Fibroblast of mammary gland (primary cell): ENCODE data around the gene STAMBPL1.
A peak's percentile ranks its signal among the peaks of the same experiment; 100 is the strongest.

Experiments
- DNase-seq: peaks from one replicate; pipeline ENCODE4 v3.0.0-alpha.2; 2010; ENCODE audit warnings: low read depth
- H3K4me3 ChIP-seq: 2 replicates; pipeline ENCODE4 v1.5.1; 2011; ENCODE audit warnings: low read depth, mild to moderate bottlenecking, low read length, moderate library complexity; ENCODE audit not compliant: control insufficient read depth
- TF ChIP-seq, protein P1 (sequence below): conservative IDR thresholded peaks from 2 replicates; pipeline ENCODE4 v1.5.1; 2011; ENCODE audit warnings: low read depth, low read length, inconsistent platforms; ENCODE audit not compliant: control insufficient read depth, insufficient read depth

Gene STAMBPL1

DNA sequence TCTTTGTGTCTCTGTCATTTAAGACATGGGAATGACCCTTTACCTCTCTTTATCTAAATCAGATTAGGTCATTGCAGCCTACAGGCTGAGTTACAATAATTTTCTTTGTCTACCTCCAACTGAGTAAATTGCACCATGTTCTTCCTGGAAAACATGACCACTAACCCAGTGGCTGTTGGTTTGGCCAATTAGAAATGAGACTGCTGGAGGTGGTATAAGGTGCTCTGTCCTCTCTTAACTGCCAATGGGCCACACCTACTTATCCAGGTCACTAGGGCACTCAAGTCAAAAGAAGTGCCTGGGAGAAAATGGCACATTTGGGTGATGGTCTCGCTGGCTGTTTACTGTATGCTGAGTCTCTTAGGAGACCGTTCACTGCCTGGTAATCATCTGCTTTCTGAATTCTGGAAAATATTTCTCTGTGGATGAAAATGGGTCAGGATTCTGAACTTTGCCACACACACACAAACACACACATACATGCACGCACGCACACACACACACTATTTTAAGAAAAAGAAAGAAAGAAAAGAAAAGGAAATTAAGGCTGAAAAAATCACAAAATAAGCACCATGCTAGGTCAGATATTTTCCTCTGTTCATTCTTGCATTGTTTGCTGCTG, 16.4 kb downstream of the STAMBPL1 start:
- no peak overlapping the region for H3K4me3 ChIP-seq
- TF ChIP-seq, protein P1, sequence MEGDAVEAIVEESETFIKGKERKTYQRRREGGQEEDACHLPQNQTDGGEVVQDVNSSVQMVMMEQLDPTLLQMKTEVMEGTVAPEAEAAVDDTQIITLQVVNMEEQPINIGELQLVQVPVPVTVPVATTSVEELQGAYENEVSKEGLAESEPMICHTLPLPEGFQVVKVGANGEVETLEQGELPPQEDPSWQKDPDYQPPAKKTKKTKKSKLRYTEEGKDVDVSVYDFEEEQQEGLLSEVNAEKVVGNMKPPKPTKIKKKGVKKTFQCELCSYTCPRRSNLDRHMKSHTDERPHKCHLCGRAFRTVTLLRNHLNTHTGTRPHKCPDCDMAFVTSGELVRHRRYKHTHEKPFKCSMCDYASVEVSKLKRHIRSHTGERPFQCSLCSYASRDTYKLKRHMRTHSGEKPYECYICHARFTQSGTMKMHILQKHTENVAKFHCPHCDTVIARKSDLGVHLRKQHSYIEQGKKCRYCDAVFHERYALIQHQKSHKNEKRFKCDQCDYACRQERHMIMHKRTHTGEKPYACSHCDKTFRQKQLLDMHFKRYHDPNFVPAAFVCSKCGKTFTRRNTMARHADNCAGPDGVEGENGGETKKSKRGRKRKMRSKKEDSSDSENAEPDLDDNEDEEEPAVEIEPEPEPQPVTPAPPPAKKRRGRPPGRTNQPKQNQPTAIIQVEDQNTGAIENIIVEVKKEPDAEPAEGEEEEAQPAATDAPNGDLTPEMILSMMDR: no peak
- peak; percentile 18 for DNase-seq

DNA sequence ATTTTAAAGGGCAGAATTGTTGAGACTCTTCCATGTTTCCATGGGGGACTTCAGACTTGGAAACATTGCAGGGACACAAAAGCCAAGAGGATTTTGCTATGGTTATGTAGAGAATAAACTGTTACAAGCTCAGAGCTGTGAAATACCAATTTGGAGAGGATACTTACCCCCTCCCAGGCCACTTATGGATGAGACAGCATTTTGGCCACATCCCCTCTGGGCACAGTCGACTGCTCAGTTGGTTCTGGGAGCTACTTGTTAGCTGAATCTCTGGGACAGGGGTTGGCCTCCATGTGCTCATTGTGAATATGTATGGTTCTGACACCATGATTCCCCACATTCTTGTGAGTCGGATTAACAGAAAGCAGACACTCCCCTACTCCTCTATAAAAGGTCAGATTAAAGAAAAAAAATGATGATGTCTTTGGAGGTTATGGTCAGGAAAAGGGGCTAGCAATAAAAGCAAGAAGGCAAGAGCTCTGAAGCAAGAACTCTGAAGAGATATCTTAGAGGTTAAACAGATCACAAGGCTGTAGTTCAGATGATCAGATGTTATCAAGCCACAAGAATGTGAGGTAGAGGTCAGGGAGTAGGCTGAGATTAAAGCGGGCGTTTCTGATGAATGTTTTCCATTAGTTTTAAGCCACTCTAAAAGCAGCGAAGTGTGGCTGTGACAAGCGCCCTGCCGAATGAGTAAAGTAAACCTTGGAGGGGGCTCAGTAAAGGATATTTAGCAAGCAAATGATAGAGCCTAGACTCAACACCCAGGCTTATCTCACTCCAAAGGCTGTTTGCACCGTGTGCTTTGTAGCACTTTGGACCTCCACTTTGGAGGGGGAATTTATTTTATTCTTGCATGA, 17.2 kb downstream of the STAMBPL1 start:
- peak; percentile 55 for DNase-seq
- no peak overlapping the region for H3K4me3 ChIP-seq
- TF ChIP-seq, protein P1: no peak

DNA sequence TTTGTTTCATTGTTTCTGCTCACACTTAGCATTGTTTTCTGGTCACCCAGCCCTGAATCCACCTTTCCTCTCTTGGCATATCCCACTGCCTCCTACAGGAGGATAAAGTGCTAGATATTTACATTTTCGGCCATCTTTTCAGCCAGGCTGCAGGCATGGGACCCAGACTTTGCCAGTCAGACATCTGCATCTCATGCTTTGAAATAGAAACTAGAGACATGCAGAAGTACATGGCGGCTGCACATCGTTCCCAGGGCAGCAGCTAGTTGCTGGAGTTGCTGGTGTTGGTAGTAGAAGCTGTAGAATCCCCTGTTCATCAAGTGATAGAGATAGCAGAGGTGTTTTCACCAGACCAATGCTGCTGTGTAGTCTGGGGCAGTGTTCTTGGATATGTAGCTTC, 18.7 kb downstream of the STAMBPL1 start:
- TF ChIP-seq, protein P1: no peak
- DNase-seq: no peak
- H3K4me3 ChIP-seq: no peak overlapping the region

DNA sequence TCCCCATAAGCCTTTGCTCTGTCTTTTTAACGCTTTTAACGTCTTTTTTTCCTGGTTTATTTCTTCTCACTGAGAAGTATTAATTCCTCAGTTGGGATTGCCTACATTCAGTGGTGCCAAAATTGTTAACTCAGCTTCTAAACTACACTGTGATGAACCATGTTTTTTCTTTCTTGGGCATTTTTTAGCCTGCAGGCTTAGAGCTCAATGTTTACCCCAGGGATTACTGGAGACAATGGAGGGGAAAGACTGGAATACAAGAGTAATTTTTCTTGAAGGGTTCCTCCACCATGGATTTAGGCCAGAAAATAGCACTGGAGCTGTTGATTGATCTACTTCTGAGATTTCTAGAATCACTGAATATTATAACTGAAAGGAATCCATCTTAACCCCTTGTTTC, 19.8 kb downstream of the STAMBPL1 start:
- TF ChIP-seq, protein P1: no peak
- H3K4me3 ChIP-seq: no peak overlapping the region
- DNase-seq: no peak

DNA sequence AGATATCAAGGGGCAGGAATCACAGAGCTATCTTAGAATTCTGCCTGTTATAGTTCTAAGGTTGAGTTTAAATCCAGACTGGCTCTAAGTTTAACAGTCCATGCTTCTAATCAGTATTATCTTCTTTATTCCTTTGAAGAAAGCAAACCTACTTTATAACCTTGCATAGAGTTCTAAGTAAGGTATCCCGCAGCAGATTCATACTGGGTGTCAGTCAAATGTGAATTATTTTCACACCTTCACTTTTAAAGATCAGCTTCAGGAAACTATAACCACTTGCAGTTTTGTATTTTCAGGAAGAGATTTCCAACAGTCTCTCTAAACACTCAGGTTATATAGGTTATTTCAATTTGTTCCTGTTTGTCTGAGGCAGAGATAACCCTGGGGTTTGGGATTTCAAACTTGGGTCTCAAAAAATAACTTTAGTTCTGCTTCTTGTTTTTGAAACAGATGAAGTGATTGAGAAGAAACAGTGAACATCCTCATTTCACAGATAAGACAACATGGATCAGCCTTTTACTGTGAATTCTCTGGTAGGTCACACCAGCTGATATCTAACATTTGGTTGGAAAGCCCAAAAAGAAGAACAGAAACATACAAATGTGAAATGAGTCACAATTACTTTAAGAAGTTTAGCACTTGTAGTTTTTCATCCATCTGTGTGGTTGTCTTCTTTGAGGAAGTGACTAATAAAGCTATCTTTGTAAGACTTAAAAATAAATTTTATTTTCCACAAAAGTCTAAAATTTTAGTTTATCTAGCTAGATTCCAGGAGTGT, 21.4 kb downstream of the STAMBPL1 start:
- no peak overlapping the region for H3K4me3 ChIP-seq
- peak; percentile 71 for DNase-seq

More for the DNA sequence above, 21.4 kb downstream of the STAMBPL1 start:
- TF ChIP-seq, protein P1: no peak
